GM18907 (cell line): ENCODE measurements around the gene ZGLP1.

ENCODE experiments used
- ATAC-seq: cut with Tn5 transposase; IDR thresholded peaks from one replicate; pipeline ENCODE4 v1.9.1; 2021; ENCODE audit warnings: mild to moderate bottlenecking, moderate library complexity; ENCODE audit not compliant: unreplicated experiment

ZGLP1 gene

GRCh38 chr19:10255358-10255757 is 54.3 kb downstream of the ZGLP1 start:
- ATAC-seq: no peak
